Measurements from ENCODE around the gene CPTP.
"Not testable (repeated sequence)": the region's sequence is repeated elsewhere in the genome, so short reads cannot be mapped to it uniquely, and the experiment has no call there.

CPTP gene

DNA sequence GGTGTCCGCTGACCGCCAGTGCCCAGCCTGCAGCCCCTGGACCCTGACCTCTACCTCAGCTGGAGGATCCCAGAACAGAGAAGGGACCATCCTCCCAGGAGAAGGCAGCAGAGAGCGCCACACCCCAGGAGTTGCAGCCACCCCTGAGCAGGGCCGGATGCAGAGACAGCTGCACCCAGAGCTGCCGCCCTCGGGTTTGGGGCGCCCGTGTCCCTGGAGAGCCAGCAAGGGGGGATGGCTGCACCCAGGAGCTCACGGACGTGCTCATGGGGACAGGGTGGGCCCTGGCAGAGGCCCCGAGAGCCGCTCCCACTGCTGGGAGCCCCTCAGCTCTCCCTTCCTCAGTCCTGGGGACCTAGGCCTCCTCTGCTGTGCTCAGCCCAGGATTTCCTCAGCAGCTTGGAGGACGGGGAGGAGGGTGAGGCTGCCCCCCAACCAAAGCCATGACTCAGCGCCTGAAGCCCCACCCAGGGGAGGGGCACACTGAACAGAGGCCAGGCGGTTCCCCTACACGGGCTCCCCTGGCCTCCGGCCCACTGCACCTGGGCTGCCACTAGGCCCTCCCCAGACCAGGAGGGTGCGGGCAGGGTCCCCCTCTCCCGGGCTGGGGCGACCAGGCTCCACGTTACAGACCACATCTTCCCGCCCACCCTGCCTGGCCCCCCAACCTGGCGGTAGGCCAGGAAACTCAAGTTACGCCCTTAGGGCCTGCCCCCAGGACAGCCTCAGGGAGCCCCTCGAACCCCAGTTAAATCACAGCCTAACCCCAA lies 19.1 kb upstream of the CPTP start:
- in situ Hi-C loops (cut with MboI; ENCODE audit: low sequenced_read_pairs) = no loop called here

- in situ Hi-C loops (cut with MboI; ENCODE audit: low sequenced_read_pairs) = no loop called here
Observed at GRCh38 chr1:1306070-1306660, 18.4 kb upstream of the CPTP start.

DNA sequence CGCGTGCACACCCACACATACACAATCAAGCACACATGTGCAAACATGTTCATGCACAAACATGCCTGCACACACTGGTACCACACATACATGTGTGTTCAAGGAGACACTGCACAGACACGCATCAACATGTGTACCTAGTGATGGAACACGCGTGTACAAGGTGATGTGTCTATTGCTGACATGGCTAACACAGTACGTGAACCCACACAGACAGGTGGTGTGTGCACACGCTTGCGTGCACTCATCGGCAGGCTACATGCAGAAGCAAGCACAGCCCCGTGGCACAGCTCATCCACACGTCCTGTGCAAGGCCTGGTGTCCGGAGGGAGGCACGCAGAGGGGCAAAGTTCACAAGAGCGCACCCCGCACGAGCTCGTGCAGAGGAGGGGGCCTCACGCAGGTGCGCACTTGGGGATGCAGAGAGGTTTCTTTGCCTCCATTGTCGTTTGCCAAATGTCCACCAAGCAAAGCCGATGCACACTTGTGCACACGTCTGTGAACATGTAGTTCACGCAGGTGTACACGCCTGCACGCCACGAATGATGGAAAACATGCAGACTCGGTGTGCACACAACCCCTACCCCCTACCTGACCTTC lies 17.8 kb upstream of the CPTP start:
- in situ Hi-C loops (cut with MboI; ENCODE audit: low sequenced_read_pairs) = no loop called here

DNA sequence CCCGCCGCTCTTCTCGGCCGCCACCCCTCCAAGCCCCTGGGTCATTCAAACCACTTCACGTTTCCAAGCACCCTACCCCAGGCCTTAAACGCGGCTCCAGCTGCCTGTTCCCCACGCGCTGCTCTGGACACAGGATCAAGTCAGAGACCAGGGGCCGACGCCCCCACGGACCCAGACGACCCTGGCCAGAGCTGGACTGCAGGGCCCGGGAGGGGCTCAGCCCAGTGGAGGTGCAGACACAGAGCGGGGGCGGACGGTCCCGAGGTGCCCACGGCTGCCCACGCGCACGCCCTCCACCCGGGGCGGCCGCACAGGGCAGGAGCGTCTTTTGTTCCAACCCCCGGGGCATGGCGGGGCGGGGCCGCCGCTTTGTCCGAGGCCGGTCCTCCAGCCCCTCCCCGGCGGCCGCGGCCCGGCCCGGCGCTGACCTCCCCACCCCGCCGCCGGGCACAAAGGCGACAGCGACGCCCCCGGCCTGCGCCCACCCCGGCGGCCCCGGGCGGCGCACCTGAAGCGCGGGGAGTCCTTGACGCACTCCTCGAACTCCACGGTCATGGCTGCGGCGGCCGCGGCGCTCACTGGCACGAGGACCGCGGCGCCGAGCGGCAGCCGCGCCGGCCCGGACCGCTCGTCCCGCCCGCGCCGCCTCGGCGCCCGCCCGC lies 17.2 kb upstream of the CPTP start:
- in situ Hi-C loops (cut with MboI; ENCODE audit: low sequenced_read_pairs) = no loop called here

- in situ Hi-C loops (cut with MboI; ENCODE audit: low sequenced_read_pairs) = no loop called here
Observed at GRCh38 chr1:1307923-1308755, 16.5 kb upstream of the CPTP start, which contains the start of the genes ACAP3 and PUSL1. ACAP3 (minus strand) TSS chr1:1307930; CDS start chr1:1307815, 115 bp downstream. PUSL1 (plus strand) TSS chr1:1308597; CDS start chr1:1308644, 47 bp downstream.

DNA sequence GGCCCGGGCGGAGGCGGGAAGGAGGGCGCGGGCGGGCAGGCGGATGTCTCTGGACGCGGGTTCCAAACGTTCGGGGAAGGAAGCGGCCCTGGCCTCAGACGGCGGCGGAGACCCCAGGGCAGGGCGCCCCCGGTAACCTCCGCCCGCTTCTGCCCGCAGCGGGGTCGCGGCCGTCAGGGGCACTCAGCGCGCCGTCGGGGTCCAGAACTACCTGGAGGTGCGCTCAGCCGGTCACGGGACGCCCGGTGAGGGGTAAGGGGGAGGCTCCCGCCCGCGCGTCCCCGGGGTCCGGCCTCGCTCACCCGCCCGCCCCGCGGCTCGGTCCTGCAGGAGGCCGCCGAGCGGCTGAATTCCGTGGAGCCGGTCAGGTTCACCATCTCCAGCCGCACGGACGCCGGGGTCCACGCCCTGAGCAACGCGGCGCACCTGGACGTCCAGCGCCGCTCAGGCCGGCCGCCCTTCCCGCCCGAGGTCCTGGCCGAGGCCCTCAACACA lies 15.8 kb upstream of the CPTP start:
- in situ Hi-C loops (cut with MboI; ENCODE audit: low sequenced_read_pairs) = no loop called here

GRCh38 chr1:1309251-1310108 lies 15.1 kb upstream of the CPTP start:
- in situ Hi-C loops (cut with MboI; ENCODE audit: low sequenced_read_pairs) = no loop called here

- in situ Hi-C loops (cut with MboI; ENCODE audit: low sequenced_read_pairs) = no loop called here
Observed at GRCh38 chr1:1310109-1310385, 14.6 kb upstream of the CPTP start.

- in situ Hi-C loops (cut with MboI; ENCODE audit: low sequenced_read_pairs) = no loop called here
Observed at GRCh38 chr1:1310476-1311053, 14.0 kb upstream of the CPTP start.

DNA sequence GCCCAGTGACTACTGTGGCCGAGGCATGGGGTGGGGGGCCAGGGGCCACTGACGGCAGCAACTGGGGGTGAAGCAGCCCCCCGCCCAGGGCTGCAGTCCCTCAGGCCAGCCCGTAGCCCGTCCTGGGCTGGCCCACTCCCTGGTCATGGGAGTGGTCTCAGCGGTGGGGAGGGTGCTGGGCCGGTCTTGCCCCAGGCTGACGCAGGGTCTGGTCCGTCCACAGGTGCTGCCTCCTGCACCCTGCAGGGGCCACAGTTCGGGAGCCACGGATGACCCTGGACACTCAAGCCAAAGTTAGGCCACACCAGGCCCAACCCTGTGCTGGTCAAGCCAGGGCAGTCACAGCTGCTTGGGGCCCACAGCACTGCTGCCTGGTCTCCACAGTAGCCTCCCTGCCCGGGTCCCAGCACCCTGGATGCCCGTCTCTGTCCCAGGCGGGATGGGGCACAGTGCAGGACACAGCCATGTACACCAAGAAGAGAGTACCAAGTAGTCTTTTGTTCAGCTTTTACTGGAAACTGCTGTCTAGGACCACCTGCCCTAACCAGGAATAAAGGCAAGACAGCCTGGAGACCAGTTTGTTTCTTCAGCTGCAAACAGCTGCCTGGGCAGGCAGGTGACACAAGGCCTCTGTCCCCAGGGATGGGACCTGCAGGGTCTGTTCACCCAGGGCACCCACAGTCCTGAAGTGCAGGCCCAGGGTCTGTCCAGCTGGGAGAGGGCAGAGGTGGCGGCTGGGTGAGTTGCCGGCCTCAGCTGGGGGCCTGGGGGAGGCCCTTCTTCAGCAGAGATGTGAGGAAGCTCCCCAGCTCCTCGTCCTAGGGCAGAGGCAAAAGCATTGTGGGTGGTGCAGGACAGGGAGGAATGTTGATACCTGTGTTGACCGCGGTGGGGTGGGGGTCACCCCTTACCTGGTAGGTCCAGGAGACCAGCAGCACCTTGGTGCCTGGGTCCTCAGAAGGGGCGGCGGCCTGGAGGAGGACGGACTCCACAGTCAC lies 13.2 kb upstream of the CPTP start:
- in situ Hi-C loops (cut with MboI; ENCODE audit: low sequenced_read_pairs) = no loop called here

GRCh38 chr1:1312450-1313314 lies 11.9 kb upstream of the CPTP start:
- in situ Hi-C loops (cut with MboI; ENCODE audit: low sequenced_read_pairs) = no loop called here

DNA sequence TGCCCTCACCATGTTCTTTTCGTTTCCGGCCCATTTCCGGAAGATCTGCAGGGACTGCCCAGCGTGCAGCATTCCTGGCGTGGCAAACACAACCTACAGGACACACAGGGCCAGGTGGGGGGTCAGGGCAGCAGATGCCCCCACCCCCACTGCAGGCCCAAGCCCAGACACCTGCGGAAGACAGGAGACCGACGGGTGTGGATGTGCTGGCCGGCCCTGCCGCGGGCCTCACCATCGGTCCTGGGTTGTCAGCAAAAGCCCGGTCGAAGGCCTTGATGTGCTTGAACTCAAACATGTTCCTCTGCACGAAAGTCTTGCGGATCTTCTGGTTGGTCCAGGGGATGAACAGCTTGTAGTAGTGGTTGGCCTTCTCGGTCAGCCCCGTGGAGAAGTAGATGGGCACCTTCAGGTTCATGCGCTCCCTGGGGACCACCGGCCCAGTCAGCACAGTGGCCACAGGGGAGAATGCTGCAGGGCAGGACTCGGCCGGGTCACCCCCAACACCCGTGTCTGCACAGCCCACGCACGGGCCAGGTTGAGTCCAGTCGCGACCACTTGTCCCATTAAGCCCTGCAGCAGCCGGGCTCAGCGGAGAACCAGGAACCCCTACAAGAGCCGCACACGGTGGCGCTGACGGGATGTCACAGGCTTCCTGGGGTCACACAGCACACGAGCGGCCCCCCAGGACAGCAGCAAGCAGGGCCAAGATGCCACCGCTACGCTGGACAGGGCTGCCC lies 10.9 kb upstream of the CPTP start:
- in situ Hi-C loops (cut with MboI; ENCODE audit: low sequenced_read_pairs) = no loop called here

DNA sequence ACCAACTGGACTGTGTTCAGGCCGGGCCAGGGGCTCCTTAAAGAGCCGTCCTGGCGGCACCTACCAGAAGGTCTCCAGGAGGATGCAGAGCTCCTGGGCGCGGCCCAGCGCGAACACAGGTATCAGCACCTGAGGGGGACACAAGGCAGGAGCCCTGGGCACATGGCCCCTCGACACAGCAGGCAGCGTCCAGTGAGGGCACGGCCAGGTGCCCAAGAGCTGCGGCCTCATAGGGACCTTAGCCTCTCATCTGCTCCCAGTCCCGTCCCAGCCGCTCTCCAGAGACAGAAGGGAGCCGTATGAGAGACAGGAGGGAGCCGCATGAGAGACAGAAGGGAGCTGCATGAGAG lies 10.4 kb upstream of the CPTP start:
- in situ Hi-C loops (cut with MboI; ENCODE audit: low sequenced_read_pairs) = no loop called here

DNA sequence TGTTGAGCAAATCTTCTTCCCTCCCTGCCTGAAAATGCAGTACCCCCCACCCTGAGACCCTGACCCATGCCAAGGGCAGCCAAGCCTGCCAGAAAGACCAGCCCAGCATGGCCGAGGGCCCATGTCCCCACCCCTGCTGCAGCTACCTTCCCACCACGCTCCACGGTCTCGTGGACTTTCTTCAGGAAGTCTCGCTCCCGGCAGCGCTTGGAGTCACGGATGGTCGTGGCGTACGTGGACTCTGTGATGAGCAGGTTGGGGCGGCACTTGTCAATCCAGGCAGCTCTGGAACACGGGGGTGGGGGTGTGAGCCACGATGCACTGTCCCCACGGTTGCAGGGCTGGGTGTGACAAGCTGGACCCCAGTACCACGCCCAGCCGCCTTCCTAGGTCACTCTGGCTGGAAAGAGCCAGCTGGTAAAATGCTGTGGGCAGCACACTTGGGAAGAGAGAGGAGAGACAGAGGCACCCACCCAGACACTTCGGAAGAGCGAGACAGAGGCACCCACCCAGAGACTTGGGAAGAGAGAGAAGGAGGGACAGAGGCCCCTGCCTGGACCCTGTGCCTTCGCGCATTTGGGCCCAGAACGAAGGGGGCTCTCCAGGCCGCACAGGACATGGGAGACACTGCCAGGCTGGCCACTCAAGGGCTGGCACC lies 9.8 kb upstream of the CPTP start:
- in situ Hi-C loops (cut with MboI; ENCODE audit: low sequenced_read_pairs) = no loop called here

DNA sequence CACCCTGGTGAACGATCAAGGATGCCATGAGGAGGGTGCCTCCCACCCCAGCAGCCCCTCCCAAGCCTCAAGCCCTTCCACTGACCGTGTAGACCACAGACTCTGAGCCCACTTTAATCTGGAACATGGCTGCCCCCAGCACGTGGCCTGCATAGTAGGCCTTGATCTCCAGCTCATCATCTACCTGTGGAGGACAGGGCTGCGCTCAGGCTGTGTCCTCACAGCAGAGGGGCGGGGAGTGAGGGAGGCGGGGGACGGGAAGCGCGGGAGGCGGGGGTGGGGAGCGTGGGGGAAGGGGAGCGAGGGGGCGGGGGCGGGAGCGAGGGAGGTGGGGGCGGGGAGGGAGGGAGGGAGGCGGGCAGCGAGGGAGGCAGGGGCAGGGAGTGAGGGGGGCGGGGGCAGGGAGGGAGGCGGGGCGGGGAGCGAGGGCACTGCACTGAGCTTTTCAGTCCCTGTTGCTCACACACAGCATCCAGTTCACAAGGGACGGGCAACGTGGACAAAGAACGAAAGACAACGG lies 9.1 kb upstream of the CPTP start:
- in situ Hi-C loops (cut with MboI; ENCODE audit: low sequenced_read_pairs) = no loop called here

DNA sequence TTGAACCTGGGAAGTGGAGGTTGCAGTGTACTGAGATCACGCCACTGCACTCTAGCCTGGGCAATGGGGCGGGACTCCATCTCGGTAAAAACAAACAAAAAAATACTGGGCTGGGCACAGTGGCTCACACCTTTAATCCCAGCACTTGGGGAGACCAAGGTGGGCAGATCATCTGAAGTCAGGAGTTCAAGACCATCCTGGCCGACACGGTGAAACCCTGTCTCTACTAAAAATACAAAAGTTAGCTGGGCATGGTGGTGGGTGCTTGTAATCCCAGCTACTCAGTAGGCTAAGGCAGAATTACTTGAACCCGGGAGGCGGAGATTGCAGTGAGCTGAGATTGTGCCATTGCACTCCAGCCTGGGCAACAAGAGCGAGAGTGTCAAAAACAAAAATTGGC lies 8.4 kb upstream of the CPTP start:
- in situ Hi-C loops (cut with MboI; ENCODE audit: low sequenced_read_pairs) = not testable (repeated sequence)
